ENCODE data around the gene MANEA. TPM values are rescaled to one million over a fixed set of nuclear protein-coding genes. Genes with fewer than 3 reads are reported as not detected.
"Not testable (repeated sequence)": the region's sequence is repeated elsewhere in the genome, so short reads cannot be mapped to it uniquely, and the experiment has no call there.

MANEA gene
- total RNA-seq, 1 experiment from 2014 or later: 15.7 TPM

- H3K36me3 ChIP-seq (ENCODE audit: control insufficient read depth, insufficient read depth, low read length): no peaks in the 10 kb centered on the region
- no peaks in the 10 kb centered on the region for H3K27me3 ChIP-seq (replicated peaks; ENCODE audit: control insufficient read depth, insufficient read depth, low read length)
- peaks cover 7% of the 10 kb centered on the region; the same call in 1 of the 2 replicates for H3K9me3 ChIP-seq
- Mint-ChIP-seq H3K9me3 (ENCODE audit: unreplicated experiment) (peaks cover 11% of the 10 kb centered on the region), H3K27ac (ENCODE audit: unreplicated experiment) (no peak overlapping the region), H3K27me3 (ENCODE audit: insufficient read depth, unreplicated experiment) (no peaks in the 10 kb centered on the region), H3K36me3 (ENCODE audit: insufficient read depth, unreplicated experiment) (peaks cover 14% of the 10 kb centered on the region), H3K4me1 (ENCODE audit: low read depth, unreplicated experiment) (peaks cover 7% of the 10 kb centered on the region), H3K4me3 (ENCODE audit: unreplicated experiment) (no peak overlapping the region)
- POLR2A ChIA-PET: no interaction called here
- no TSS peak for BruUV-seq (replicated peaks)
- H3K4me3 ChIP-seq (ENCODE audit: low read depth, low read length): no peak overlapping the region
- CTCF ChIA-PET: no interaction called here
- intact Hi-C loops (cut with micrococcal nuclease; ENCODE audit: unreplicated experiment): no loop called here
- TF ChIP-seq CTCF (IDR thresholded peaks at IDR 0.05; ENCODE audit: insufficient read depth in 1 of 2, low read depth in 1 of 2, low read length in 1 of 2, severe bottlenecking in 1 of 2, unreplicated experiment in 1 of 2): no peak
- no peak for DNase-seq
- H3K4me1 ChIP-seq: peaks cover 7% of the 10 kb centered on the region
These were observed 3.7 kb downstream of the MANEA start for GRCh38 chr6:95581073-95581472.

- H3K36me3 ChIP-seq (ENCODE audit: control insufficient read depth, insufficient read depth, low read length); CTCF ChIA-PET; H3K36me3 Mint-ChIP-seq (ENCODE audit: insufficient read depth, unreplicated experiment); H3K4me3 Mint-ChIP-seq (ENCODE audit: unreplicated experiment); H3K9me3 ChIP-seq; H3K4me3 ChIP-seq (ENCODE audit: low read depth, low read length); intact Hi-C loops (cut with micrococcal nuclease; ENCODE audit: unreplicated experiment); H3K4me1 ChIP-seq; H3K27ac Mint-ChIP-seq (ENCODE audit: unreplicated experiment); BruUV-seq (replicated peaks); H3K27me3 ChIP-seq (replicated peaks; ENCODE audit: control insufficient read depth, insufficient read depth, low read length); H3K4me1 Mint-ChIP-seq (ENCODE audit: low read depth, unreplicated experiment); H3K27me3 Mint-ChIP-seq (ENCODE audit: insufficient read depth, unreplicated experiment): not testable (repeated sequence)
- DNase-seq: peak in 1 of 2 experiments; percentile 17
- POLR2A ChIA-PET: interaction anchor here (0.6 kb wide), 1 partner anchor 34 kb away, joined by 3 read pairs; no protein-coding TSS in a partner anchor
- H3K9me3 Mint-ChIP-seq (ENCODE audit: unreplicated experiment): peaks cover 11% of the 10 kb centered on the region
These were observed 6.9 kb downstream of the MANEA start for GRCh38 chr6:95584226-95584625.

GRCh38 chr6:95587989-95588388, 10.7 kb downstream of the MANEA start:
- CTCF ChIA-PET: no interaction called here
- H3K27me3 ChIP-seq (replicated peaks; ENCODE audit: control insufficient read depth, insufficient read depth, low read length): no peaks in the 10 kb centered on the region
- H3K36me3 ChIP-seq (ENCODE audit: control insufficient read depth, insufficient read depth, low read length): no peaks in the 10 kb centered on the region; the same call in 1 of the 2 replicates
- TF ChIP-seq CTCF (IDR thresholded peaks at IDR 0.05; ENCODE audit: insufficient read depth in 1 of 2, low read depth in 1 of 2, low read length in 1 of 2, severe bottlenecking in 1 of 2, unreplicated experiment in 1 of 2): no peak
- no peak overlapping the region for H3K4me3 Mint-ChIP-seq (ENCODE audit: unreplicated experiment)
- H3K4me1 Mint-ChIP-seq (ENCODE audit: low read depth, unreplicated experiment): no peaks in the 10 kb centered on the region
- no peaks in the 10 kb centered on the region for H3K27me3 Mint-ChIP-seq (ENCODE audit: insufficient read depth, unreplicated experiment)
- no peak overlapping the region for H3K27ac Mint-ChIP-seq (ENCODE audit: unreplicated experiment)
- intact Hi-C loops (cut with micrococcal nuclease; ENCODE audit: unreplicated experiment): no loop called here
- H3K36me3 Mint-ChIP-seq (ENCODE audit: insufficient read depth, unreplicated experiment): peaks cover 5% of the 10 kb centered on the region
- peaks cover 9% of the 10 kb centered on the region; the same call in 1 of the 2 replicates for H3K9me3 ChIP-seq
- DNase-seq: no peak
- H3K4me3 ChIP-seq (ENCODE audit: low read depth, low read length): no peak overlapping the region
- POLR2A ChIA-PET: no interaction called here
- BruUV-seq (replicated peaks): no TSS peak
- no peaks in the 10 kb centered on the region for H3K4me1 ChIP-seq
- peaks cover 24% of the 10 kb centered on the region for H3K9me3 Mint-ChIP-seq (ENCODE audit: unreplicated experiment)

GRCh38 chr6:95589067-95589466, 11.7 kb downstream of the MANEA start:
- H3K27ac Mint-ChIP-seq (ENCODE audit: unreplicated experiment): no peak overlapping the region
- no TSS peak for BruUV-seq (replicated peaks)
- ChIA-PET POLR2A (no interaction called here), CTCF (no interaction called here)
- Histone ChIP-seq H3K27me3 (replicated peaks; ENCODE audit: control insufficient read depth, insufficient read depth, low read length) (no peaks in the 10 kb centered on the region), H3K36me3 (ENCODE audit: control insufficient read depth, insufficient read depth, low read length) (no peaks in the 10 kb centered on the region; the same call in 1 of the 2 replicates), H3K9me3 (peaks cover 9% of the 10 kb centered on the region; the same call in 1 of the 2 replicates), H3K4me3 (ENCODE audit: low read depth, low read length) (no peak overlapping the region), H3K4me1 (no peaks in the 10 kb centered on the region)
- H3K9me3 Mint-ChIP-seq (ENCODE audit: unreplicated experiment): peaks cover 20% of the 10 kb centered on the region
- no peaks in the 10 kb centered on the region for H3K4me1 Mint-ChIP-seq (ENCODE audit: low read depth, unreplicated experiment)
- DNase-seq: no peak
- no peak for TF ChIP-seq CTCF (IDR thresholded peaks at IDR 0.05; ENCODE audit: insufficient read depth in 1 of 2, low read depth in 1 of 2, low read length in 1 of 2, severe bottlenecking in 1 of 2, unreplicated experiment in 1 of 2)
- intact Hi-C loops (cut with micrococcal nuclease; ENCODE audit: unreplicated experiment): no loop called here
- peaks cover 5% of the 10 kb centered on the region for H3K36me3 Mint-ChIP-seq (ENCODE audit: insufficient read depth, unreplicated experiment)
- no peaks in the 10 kb centered on the region for H3K27me3 Mint-ChIP-seq (ENCODE audit: insufficient read depth, unreplicated experiment)
- H3K4me3 Mint-ChIP-seq (ENCODE audit: unreplicated experiment): no peak overlapping the region
